ENCODE results near the gene CMA1.

CMA1 gene

DNA sequence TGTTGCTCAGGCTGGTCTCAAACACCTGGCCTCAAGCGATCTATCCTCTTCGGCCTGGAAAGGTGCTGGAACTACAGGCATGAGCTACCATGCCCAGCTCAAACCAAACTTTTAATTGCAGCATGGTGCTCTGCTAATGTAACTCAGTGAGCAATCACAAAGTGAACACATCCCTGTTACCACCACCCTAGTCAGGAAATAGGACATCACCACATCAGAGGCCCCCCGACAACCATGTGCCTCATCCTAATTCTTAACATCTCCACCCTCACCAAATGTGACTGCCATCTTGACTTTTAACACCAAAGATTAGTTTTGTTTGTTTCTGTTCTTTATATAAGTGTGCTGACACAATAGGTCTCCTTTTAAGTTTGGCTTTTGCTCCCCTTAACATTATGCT lies 42.7 kb downstream of the CMA1 start:
- no peak for DNase-seq

- DNase-seq = no peak
Measured at GRCh38 chr14:24463884-24464785, 43.9 kb downstream of the CMA1 start.

- DNase-seq = no peak
Measured at GRCh38 chr14:24463017-24463883, 44.8 kb downstream of the CMA1 start.

- DNase-seq = no peak
Measured at GRCh38 chr14:24461336-24461735, 46.7 kb downstream of the CMA1 start.

- no peak for DNase-seq
Measured at GRCh38 chr14:24459331-24459730, 48.7 kb downstream of the CMA1 start.

DNA sequence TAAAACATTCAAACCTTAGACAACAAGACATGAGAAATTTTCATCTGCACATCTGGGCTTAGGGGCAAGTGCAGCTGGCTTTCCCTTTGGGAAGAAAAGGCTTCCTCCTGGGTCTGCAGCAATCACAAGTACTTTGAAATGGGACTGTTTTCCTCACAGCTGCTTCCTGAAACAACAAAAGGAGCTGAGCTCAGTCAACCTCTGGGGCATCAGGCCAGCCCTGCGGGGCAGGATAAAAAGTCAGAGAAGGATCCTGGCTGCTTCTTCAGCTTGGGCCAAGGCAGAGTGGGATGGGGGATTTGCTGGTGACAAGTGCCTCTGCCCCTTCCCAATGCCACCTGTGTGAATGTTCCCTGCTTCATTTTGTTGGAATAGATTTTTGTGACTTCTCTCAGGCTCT lies 49.3 kb downstream of the CMA1 start:
- DNase-seq = no peak

- DNase-seq = no peak
Measured at GRCh38 chr14:24456980-24457379, 51.1 kb downstream of the CMA1 start.

All from stimulated activated naive CD4-positive, alpha-beta T cell treated with Interleukin-2 at 50 U/mL for 16 hours (primary cell).